SK-N-SH (cell line): ENCODE results near the gene EFCC1. TPM values are rescaled to one million over a fixed set of nuclear protein-coding genes. Genes with fewer than 3 reads are reported as not detected.

Experiments used
- CTCF ChIA-PET: fragments of 300-600, 350-600 bp; formaldehyde crosslinking; extraction: SDS; loops from one replicate; lab custom pipeline; 2021; lab: Yijun Ruan, JAX
- POLR2A ChIA-PET: fragments of 350-600 bp; sonication (Branson Sonifier 250); formaldehyde crosslinking; extraction: SDS; loops from one replicate; lab custom pipeline; 2020; ENCODE audit warnings: antibody characterized with exemption, inconsistent platforms; lab: Yijun Ruan, JAX
- DNase-seq: peaks from one replicate; pipeline ENCODE4 v3.0.0; 2012
- H2AFZ ChIP-seq: fragments of 200-600 bp; sonication (generic); 2 replicates; pipeline ENCODE4 v1.8.1; 2016; ENCODE audit warnings: antibody characterized with exemption, mild to moderate bottlenecking, low read depth
- H3F3A ChIP-seq: fragments of 200-600 bp; sonication (generic); replicated peaks from 2 replicates; pipeline ENCODE3; 2016; ENCODE audit warnings: antibody characterized with exemption, mild to moderate bottlenecking; ENCODE audit not compliant: insufficient read depth
- H3K27ac ChIP-seq, 2 experiments: fragments of 200-500 bp in 1 of 2; fragments of 200-600 bp in 1 of 2; sonication (Bioruptor generic) in 1 of 2; sonication (generic), shearing (Covaris generic) in 1 of 2; 2 replicates each; pipeline versions ENCODE4 v1.5.1 to v1.6.1; 2014 to 2016; ENCODE audit warnings: low read depth in 2 of 2, inconsistent platforms in 1 of 2, low read length in 1 of 2, mild to moderate bottlenecking in 1 of 2, mixed read lengths in 1 of 2
- H3K27me3 ChIP-seq: fragments of 200-600 bp; sonication (generic), shearing (Covaris generic); 2 replicates; pipeline ENCODE4 v1.6.1; 2016; ENCODE audit warnings: mixed run types; ENCODE audit not compliant: insufficient read depth
- H3K36me3 ChIP-seq, 2 experiments: fragments of 200-500 bp in 1 of 2; fragments of 200-600 bp in 1 of 2; sonication (Bioruptor generic) in 1 of 2; sonication (generic) in 1 of 2; replicated peaks in 1 of 2; 2 replicates each; pipeline versions ENCODE3 to v1.5.1; 2014 to 2016; ENCODE audit warnings: low read length in 1 of 2, mild to moderate bottlenecking in 1 of 2; ENCODE audit not compliant: insufficient read depth in 2 of 2, control insufficient read depth in 1 of 2
- H3K4me1 ChIP-seq, 2 experiments: fragments of 200-500 bp in 1 of 2; fragments of 200-600 bp in 1 of 2; sonication (Bioruptor generic) in 1 of 2; sonication (generic), shearing (Covaris generic) in 1 of 2; 2 replicates each; pipeline versions ENCODE4 v1.5.1 to v1.6.1; 2014 to 2016; ENCODE audit warnings: low read depth in 1 of 2, low read length in 1 of 2, mixed run types in 1 of 2; ENCODE audit not compliant: insufficient read depth in 2 of 2, control insufficient read depth in 1 of 2
- H3K4me2 ChIP-seq: fragments of 200-600 bp; sonication (generic), shearing (Covaris generic); 2 replicates; pipeline ENCODE4 v1.6.1; 2017; ENCODE audit warnings: mixed run types
- H3K4me3 ChIP-seq, 2 experiments: fragments of 200-500 bp in 1 of 2; fragments of 200-600 bp in 1 of 2; sonication (Bioruptor generic) in 1 of 2; sonication (generic), shearing (Covaris generic) in 1 of 2; 2 replicates each; pipeline versions ENCODE4 v1.5.1 to v1.8.1; 2014 to 2016; ENCODE audit warnings: low read depth in 2 of 2, inconsistent platforms in 1 of 2, low read length in 1 of 2, mild to moderate bottlenecking in 1 of 2, mixed read lengths in 1 of 2, moderate library complexity in 1 of 2
- H3K79me2 ChIP-seq: fragments of 200-600 bp; sonication (generic); 2 replicates; pipeline ENCODE4 v1.8.1; 2017; ENCODE audit warnings: mild to moderate bottlenecking; ENCODE audit not compliant: insufficient read depth
- H3K9ac ChIP-seq: fragments of 200-600 bp; sonication (generic); 2 replicates; pipeline ENCODE4 v1.6.1; 2017; ENCODE audit warnings: mixed run types
- H3K9me2 ChIP-seq: fragments of 200-600 bp; sonication (generic); 2 replicates; pipeline ENCODE4 v1.6.1; 2017; ENCODE audit warnings: mixed run types
- H3K9me3 ChIP-seq: fragments of 200-600 bp; sonication (generic); 2 replicates; pipeline ENCODE4 v1.6.1; 2017; ENCODE audit warnings: mixed run types, mild to moderate bottlenecking, moderate library complexity
- H4K20me1 ChIP-seq: fragments of 200-600 bp; sonication (generic); 2 replicates; pipeline ENCODE4 v1.6.1; 2017; ENCODE audit warnings: mild to moderate bottlenecking, mixed run types; ENCODE audit not compliant: insufficient read depth
- EP300 ChIP-seq, 2 experiments: IDR thresholded peaks; 2 replicates each; pipeline versions ENCODE4 v1.4.0 to v1.6.1; 2012; ENCODE audit warnings: borderline replicate concordance in 1 of 2, low read depth in 1 of 2, low read length in 1 of 2
- JUND ChIP-seq: IDR thresholded peaks from 2 replicates; pipeline ENCODE4 v1.4.0; 2012
- NRF1 ChIP-seq: IDR thresholded peaks from 2 replicates; pipeline ENCODE4 v1.6.1; 2012; ENCODE audit warnings: low read depth, mild to moderate bottlenecking, low read length
- POLR2AphosphoS5 ChIP-seq: IDR thresholded peaks from 2 replicates; pipeline ENCODE4 v1.6.1; 2012; ENCODE audit warnings: low read depth, low read length
- RAD21 ChIP-seq: IDR thresholded peaks from 2 replicates; pipeline ENCODE4 v1.6.1; 2012; ENCODE audit warnings: mild to moderate bottlenecking, low read length
- SIN3A ChIP-seq: IDR thresholded peaks from 2 replicates; pipeline ENCODE4 v1.6.1; 2012; ENCODE audit warnings: low read depth, mild to moderate bottlenecking, low read length, moderate library complexity, borderline replicate concordance
- TAF1 ChIP-seq: IDR thresholded peaks from 2 replicates; pipeline ENCODE4 v1.6.1; 2012; ENCODE audit warnings: low read depth, mild to moderate bottlenecking, low read length, moderate library complexity, borderline replicate concordance
- YY1 ChIP-seq: IDR thresholded peaks from 2 replicates; pipeline ENCODE4 v1.4.0; 2012; ENCODE audit warnings: low read depth, mild to moderate bottlenecking
- WGBS: methylation state at CpG from one replicate; pipeline ENCODE4 v1.1.6; 2017; ENCODE audit warnings: low lambda C conversion rate; 5-methylcytosine and 5-hydroxymethylcytosine counted together
- polyA plus RNA-seq, 3 experiments: library from polyadenylated mRNA; depleted of rRNA; stranded (reverse); fragments of >200 nt; gene quantifications; 2 replicates each; pipeline ENCODE4 v1.2.3, GENCODE V29; 2012
- TF ChIP-seq, protein P1 (sequence below): IDR thresholded peaks from 2 replicates; pipeline ENCODE4 v1.4.0; 2012; ENCODE audit warnings: low read depth, borderline replicate concordance
- TF ChIP-seq, protein P2 (sequence below): IDR thresholded peaks from 2 replicates; pipeline ENCODE4 v1.6.1; 2012; ENCODE audit warnings: mild to moderate bottlenecking, low read depth, low read length, moderate library complexity
- TF ChIP-seq, protein P3 (sequence below): IDR thresholded peaks from 2 replicates; pipeline ENCODE4 v1.4.0; 2012; ENCODE audit warnings: low read depth
- TF ChIP-seq, protein P4 (sequence below): fragments of 150-350 bp; IDR thresholded peaks from 2 replicates; pipeline ENCODE4 v1.6.1; 2016; ENCODE audit warnings: mild to moderate bottlenecking, low read depth, low read length

The EFCC1 gene
- polyA plus RNA-seq, 1 of the 3 experiments (the other 2 are of a cell fraction), result not detected

DNA sequence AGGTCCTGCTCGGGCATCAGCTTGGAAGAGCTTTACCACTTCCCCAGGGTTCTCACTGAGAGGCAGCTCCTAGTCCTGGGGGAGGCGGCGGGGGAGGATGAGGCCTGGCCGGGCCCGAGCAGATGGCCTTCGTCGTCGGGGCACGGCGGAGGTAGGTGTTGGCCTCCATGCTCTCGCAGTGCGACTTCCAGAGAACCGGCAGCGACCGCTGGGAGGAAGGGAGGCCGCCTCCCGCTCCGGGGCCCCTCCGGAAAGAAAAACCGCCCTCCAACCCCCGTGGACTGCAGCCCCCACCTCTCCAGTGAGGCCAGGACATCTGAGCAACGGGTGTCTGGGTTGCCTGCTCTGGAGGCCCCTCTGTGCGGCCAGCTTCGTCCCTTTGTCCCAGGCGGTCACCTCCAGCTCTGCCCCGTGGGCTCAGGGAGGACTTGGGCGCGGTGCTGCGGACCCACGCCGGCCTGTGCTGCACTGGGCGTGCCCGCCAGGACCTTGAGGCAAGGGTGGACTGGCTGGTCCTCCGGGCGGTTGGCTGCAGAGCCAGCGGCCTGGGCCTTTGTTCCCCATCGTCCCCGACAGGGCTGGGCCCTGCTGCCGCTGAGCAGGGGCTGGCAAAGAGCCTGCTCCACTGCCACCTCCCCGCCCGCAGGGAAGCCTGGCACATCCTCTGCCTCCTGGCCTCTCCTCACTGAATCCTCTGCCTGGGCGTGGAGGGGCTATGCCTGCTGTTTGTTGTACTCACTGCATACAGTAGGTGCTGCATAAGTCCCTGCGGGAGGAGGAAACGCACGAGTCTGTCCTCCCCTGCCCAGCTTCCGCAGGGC, 45.8 kb downstream of the EFCC1 start:
- H3F3A ChIP-seq, result no peaks in the 10 kb centered on the region
- CTCF ChIA-PET, result interaction anchor here (1.0 to 1.5 kb wide), 2 partner anchors 10 to 77 kb away, joined by 4 to 5 read pairs; no protein-coding TSS in a partner anchor

DNA sequence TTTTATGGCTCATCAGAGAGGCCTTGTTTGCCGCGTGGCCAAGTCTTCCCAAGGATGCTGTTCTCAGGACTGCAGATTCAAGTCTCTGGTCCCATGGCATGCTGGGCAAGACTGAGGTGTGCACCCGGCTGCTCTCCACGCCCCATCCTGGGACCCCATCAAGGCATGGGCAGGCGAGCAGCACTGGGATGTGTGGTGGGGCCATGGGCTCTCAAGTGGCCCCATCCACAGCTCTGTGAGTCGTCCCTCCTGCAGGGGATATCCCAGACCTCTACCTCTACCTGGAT, 46.4 kb downstream of the EFCC1 start:
- H3K27me3 ChIP-seq, result no peaks in the 10 kb centered on the region
- WGBS, result 92% methylated on average over 2 of the region's 6 CpGs
- H3K79me2 ChIP-seq, result no peaks in the 10 kb centered on the region
- no peak overlapping the region for H3K4me2 ChIP-seq
- 0 out of 2 replicates have a peak, but pooled peaks cover 3% of the 10 kb centered on the region for H3K9me3 ChIP-seq
- H3K9ac ChIP-seq, result no peak overlapping the region
- H3K4me1 ChIP-seq, result peaks cover 0 to 7% of the 10 kb centered on the region in 2 experiments; a peak in 1 of 4 replicates
- H3K27ac ChIP-seq, result no peak overlapping the region
- H3K4me3 ChIP-seq, result no peak overlapping the region
- H3K36me3 ChIP-seq, result no peaks in the 10 kb centered on the region
- H4K20me1 ChIP-seq, result no peaks in the 10 kb centered on the region
- H3F3A ChIP-seq, result no peaks in the 10 kb centered on the region
- DNase-seq, result no peak
- H2AFZ ChIP-seq, result no peak overlapping the region
- CTCF ChIA-PET, result interaction anchor here (1.2 to 1.5 kb wide), 2 partner anchors 21 to 77 kb away, joined by 5 read pairs; no protein-coding TSS in a partner anchor
- H3K9me2 ChIP-seq, result no peaks in the 10 kb centered on the region
- POLR2A ChIA-PET, result no interaction called here
- TF ChIP-seq SIN3A, result no peak
- TF ChIP-seq POLR2AphosphoS5, result no peak
- no peak for TF ChIP-seq RAD21
- no peak for TF ChIP-seq JUND
- TF ChIP-seq, protein P1, sequence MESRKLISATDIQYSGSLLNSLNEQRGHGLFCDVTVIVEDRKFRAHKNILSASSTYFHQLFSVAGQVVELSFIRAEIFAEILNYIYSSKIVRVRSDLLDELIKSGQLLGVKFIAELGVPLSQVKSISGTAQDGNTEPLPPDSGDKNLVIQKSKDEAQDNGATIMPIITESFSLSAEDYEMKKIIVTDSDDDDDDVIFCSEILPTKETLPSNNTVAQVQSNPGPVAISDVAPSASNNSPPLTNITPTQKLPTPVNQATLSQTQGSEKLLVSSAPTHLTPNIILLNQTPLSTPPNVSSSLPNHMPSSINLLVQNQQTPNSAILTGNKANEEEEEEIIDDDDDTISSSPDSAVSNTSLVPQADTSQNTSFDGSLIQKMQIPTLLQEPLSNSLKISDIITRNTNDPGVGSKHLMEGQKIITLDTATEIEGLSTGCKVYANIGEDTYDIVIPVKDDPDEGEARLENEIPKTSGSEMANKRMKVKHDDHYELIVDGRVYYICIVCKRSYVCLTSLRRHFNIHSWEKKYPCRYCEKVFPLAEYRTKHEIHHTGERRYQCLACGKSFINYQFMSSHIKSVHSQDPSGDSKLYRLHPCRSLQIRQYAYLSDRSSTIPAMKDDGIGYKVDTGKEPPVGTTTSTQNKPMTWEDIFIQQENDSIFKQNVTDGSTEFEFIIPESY, result no peak
- TF ChIP-seq, protein P2, sequence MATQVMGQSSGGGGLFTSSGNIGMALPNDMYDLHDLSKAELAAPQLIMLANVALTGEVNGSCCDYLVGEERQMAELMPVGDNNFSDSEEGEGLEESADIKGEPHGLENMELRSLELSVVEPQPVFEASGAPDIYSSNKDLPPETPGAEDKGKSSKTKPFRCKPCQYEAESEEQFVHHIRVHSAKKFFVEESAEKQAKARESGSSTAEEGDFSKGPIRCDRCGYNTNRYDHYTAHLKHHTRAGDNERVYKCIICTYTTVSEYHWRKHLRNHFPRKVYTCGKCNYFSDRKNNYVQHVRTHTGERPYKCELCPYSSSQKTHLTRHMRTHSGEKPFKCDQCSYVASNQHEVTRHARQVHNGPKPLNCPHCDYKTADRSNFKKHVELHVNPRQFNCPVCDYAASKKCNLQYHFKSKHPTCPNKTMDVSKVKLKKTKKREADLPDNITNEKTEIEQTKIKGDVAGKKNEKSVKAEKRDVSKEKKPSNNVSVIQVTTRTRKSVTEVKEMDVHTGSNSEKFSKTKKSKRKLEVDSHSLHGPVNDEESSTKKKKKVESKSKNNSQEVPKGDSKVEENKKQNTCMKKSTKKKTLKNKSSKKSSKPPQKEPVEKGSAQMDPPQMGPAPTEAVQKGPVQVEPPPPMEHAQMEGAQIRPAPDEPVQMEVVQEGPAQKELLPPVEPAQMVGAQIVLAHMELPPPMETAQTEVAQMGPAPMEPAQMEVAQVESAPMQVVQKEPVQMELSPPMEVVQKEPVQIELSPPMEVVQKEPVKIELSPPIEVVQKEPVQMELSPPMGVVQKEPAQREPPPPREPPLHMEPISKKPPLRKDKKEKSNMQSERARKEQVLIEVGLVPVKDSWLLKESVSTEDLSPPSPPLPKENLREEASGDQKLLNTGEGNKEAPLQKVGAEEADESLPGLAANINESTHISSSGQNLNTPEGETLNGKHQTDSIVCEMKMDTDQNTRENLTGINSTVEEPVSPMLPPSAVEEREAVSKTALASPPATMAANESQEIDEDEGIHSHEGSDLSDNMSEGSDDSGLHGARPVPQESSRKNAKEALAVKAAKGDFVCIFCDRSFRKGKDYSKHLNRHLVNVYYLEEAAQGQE, result no peak
- no peak for TF ChIP-seq NRF1
- TF ChIP-seq, protein P3, sequence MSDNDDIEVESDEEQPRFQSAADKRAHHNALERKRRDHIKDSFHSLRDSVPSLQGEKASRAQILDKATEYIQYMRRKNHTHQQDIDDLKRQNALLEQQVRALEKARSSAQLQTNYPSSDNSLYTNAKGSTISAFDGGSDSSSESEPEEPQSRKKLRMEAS, result no peak

More for the DNA sequence above, 45.8 kb downstream of the EFCC1 start:
- no peaks in the 10 kb centered on the region for H3K79me2 ChIP-seq
- 88% methylated on average over 11 of the region's 46 CpGs for WGBS
- H3K27ac ChIP-seq, result no peak overlapping the region
- H3K9me3 ChIP-seq, result 0 out of 2 replicates have a peak, but pooled peaks cover 3% of the 10 kb centered on the region
- H3K4me1 ChIP-seq, result peaks cover 0 to 2% of the 10 kb centered on the region in 2 experiments; a peak in 1 of 4 replicates
- TF ChIP-seq YY1 (no peak), NRF1 (no peak), TAF1 (no peak), EP300 (IDR thresholded peaks at IDR 0.05; ENCODE audit: borderline replicate concordance in 1 of 2, low read depth in 1 of 2, low read length in 1 of 2) (no peak)
- TF ChIP-seq, protein P4, sequence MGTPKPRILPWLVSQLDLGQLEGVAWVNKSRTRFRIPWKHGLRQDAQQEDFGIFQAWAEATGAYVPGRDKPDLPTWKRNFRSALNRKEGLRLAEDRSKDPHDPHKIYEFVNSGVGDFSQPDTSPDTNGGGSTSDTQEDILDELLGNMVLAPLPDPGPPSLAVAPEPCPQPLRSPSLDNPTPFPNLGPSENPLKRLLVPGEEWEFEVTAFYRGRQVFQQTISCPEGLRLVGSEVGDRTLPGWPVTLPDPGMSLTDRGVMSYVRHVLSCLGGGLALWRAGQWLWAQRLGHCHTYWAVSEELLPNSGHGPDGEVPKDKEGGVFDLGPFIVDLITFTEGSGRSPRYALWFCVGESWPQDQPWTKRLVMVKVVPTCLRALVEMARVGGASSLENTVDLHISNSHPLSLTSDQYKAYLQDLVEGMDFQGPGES, result no peak
- TF ChIP-seq, protein P2, result no peak
- no peaks in the 10 kb centered on the region for H3K9me2 ChIP-seq
- H3K4me2 ChIP-seq, result no peak overlapping the region
- H4K20me1 ChIP-seq, result no peaks in the 10 kb centered on the region
- no peaks in the 10 kb centered on the region for H3K36me3 ChIP-seq
- no peak overlapping the region for H2AFZ ChIP-seq
- no peak overlapping the region for H3K9ac ChIP-seq
- POLR2A ChIA-PET, result no interaction called here
- no peak for DNase-seq
- no peak overlapping the region for H3K4me3 ChIP-seq
- H3K27me3 ChIP-seq, result peaks cover 3% of the 10 kb centered on the region; the same call in 1 of the 2 replicates
